DND-41 (cell line): Measurements from ENCODE around the gene MXD4.

Experiments used
- EZH2 ChIP-seq: IDR thresholded peaks from 3 replicates; pipeline ENCODE4 v1.6.1; 2012; ENCODE audit warnings: borderline replicate concordance, low read depth, mild to moderate bottlenecking, moderate library complexity, low read length, inconsistent platforms; ENCODE audit not compliant: severe bottlenecking
- TF ChIP-seq, protein P1 (sequence below): IDR thresholded peaks from 2 replicates; pipeline ENCODE4 v1.5.1; 2012; ENCODE audit warnings: borderline replicate concordance, low read length, moderate library complexity, mild to moderate bottlenecking; ENCODE audit not compliant: poor library complexity, severe bottlenecking; ENCODE audit errors: extremely low read depth

DNA sequence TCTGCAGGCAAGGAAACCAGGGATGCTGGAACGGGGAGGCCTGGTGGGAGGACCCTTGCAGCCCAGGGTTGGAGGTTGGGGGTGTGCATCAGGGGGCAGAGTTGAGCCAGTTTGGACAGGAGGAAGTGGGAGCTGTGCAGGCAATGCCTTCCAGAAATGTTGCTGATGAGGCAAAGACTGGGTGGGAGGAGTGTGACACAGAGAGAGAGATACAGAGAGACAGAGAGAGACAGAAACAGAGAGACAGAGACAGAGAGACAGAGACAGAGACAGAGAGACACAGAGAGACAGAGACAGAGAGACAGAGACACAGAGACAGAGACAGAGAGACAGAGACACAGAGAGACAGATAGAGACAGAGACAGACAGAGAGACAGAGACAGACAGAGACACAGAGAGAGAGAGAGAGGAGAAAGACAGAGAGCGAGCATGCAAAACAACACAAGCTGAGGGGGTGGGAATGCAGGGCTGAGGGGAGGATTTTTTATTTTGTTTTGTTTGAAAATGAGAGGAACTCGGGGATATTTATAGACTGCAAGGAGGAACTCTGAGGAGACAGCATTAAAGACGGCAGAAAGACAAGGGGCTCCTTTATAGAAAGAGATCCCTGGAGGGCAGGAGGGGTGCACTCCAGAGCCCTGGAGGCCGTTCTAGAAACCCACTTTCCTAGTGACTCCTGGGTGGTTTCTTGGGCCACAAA, 18.1 kb downstream of the MXD4 start:
- TF ChIP-seq, protein P1, sequence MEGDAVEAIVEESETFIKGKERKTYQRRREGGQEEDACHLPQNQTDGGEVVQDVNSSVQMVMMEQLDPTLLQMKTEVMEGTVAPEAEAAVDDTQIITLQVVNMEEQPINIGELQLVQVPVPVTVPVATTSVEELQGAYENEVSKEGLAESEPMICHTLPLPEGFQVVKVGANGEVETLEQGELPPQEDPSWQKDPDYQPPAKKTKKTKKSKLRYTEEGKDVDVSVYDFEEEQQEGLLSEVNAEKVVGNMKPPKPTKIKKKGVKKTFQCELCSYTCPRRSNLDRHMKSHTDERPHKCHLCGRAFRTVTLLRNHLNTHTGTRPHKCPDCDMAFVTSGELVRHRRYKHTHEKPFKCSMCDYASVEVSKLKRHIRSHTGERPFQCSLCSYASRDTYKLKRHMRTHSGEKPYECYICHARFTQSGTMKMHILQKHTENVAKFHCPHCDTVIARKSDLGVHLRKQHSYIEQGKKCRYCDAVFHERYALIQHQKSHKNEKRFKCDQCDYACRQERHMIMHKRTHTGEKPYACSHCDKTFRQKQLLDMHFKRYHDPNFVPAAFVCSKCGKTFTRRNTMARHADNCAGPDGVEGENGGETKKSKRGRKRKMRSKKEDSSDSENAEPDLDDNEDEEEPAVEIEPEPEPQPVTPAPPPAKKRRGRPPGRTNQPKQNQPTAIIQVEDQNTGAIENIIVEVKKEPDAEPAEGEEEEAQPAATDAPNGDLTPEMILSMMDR, result peak; percentile 25
- no peak for TF ChIP-seq EZH2
